Stimulated activated naive CD8-positive, alpha-beta T cell treated with anti-CD3 and anti-CD28 coated beads, Interleukin-15, Interleukin-2, amounts not matched to agents 100 U/mL and 50 U/mL, for 24 hours (primary cell): ENCODE measurements around the gene CRYBA4.
A peak's percentile ranks its signal among the peaks of the same experiment; 100 is the strongest.

Experiments used
- ATAC-seq: fragments of 150-1000 bp; cut with Tn5 transposase; one replicate; pipeline ENCODE4 v1.10.0; 2021
- DNase-seq: peaks from one replicate; pipeline ENCODE4 v3.0.0; 2021

The CRYBA4 gene

GRCh38 chr22:26629988-26630761 lies 8.4 kb downstream of the CRYBA4 start:
- ATAC-seq (no peak), DNase-seq (no peak)

GRCh38 chr22:26631282-26631681 lies 9.5 kb downstream of the CRYBA4 start:
- ATAC-seq, result no peak
- no peak for DNase-seq

GRCh38 chr22:26632422-26633155 lies 10.8 kb downstream of the CRYBA4 start:
- ATAC-seq (no peak), DNase-seq (no peak)

- ATAC-seq, result no peak
Measured at GRCh38 chr22:26634189-26634588, 12.4 kb downstream of the CRYBA4 start.

GRCh38 chr22:26635117-26635516 lies 13.4 kb downstream of the CRYBA4 start:
- ATAC-seq (no peak), DNase-seq (no peak)

More at GRCh38 chr22:26634189-26634588, 12.4 kb downstream of the CRYBA4 start:
- no peak for DNase-seq

- DNase-seq, result no peak
- no peak for ATAC-seq
Measured at GRCh38 chr22:26636296-26636695, 14.5 kb downstream of the CRYBA4 start.

- DNase-seq (peak; percentile 87), ATAC-seq (peak; percentile 98)
Measured at GRCh38 chr22:26642465-26643417, 21.0 kb downstream of the CRYBA4 start.

GRCh38 chr22:26643418-26644100 lies 21.8 kb downstream of the CRYBA4 start:
- ATAC-seq (no peak), DNase-seq (no peak)

- no peak for ATAC-seq
- DNase-seq, result no peak
Measured at GRCh38 chr22:26646158-26646557, 24.4 kb downstream of the CRYBA4 start.

- DNase-seq (peak; percentile 54), ATAC-seq (peak; percentile 47)
Measured at GRCh38 chr22:26648011-26648497, 26.3 kb downstream of the CRYBA4 start.

GRCh38 chr22:26648528-26649388 lies 27.0 kb downstream of the CRYBA4 start:
- DNase-seq (no peak), ATAC-seq (no peak)

GRCh38 chr22:26650722-26651421 lies 29.1 kb downstream of the CRYBA4 start:
- ATAC-seq (peak; percentile 50), DNase-seq (no peak)

GRCh38 chr22:26651815-26652214 lies 30.1 kb downstream of the CRYBA4 start:
- no peak for ATAC-seq
- DNase-seq, result no peak

- peak; percentile 77 for ATAC-seq
- peak; percentile 76 for DNase-seq
Measured at GRCh38 chr22:26656891-26657851, 35.4 kb downstream of the CRYBA4 start, which contains the start of gene MIAT. TSS of gene MIAT (plus strand) at chr22:26657588.

- DNase-seq, result no peak
Measured at GRCh38 chr22:26658161-26658560, 36.4 kb downstream of the CRYBA4 start.

GRCh38 chr22:26658671-26659478 lies 37.1 kb downstream of the CRYBA4 start:
- ATAC-seq (peak; percentile 88), DNase-seq (peak; percentile 84)

More at GRCh38 chr22:26658161-26658560, 36.4 kb downstream of the CRYBA4 start:
- ATAC-seq, result no peak

GRCh38 chr22:26660356-26660755 lies 38.6 kb downstream of the CRYBA4 start:
- no peak for DNase-seq
- ATAC-seq, result no peak
